B cell (primary cell): ENCODE results near the gene FRG1.

Experiments used
- CTCF ChIP-seq: fragments of 200-600 bp; IDR thresholded peaks from one replicate; pipeline ENCODE4 v1.8.0; 2022; ENCODE audit warnings: antibody characterized with exemption, mild to moderate bottlenecking
- EZH2 ChIP-seq: IDR thresholded peaks from 2 replicates; pipeline ENCODE4 v1.6.1; 2012; ENCODE audit warnings: borderline replicate concordance, low read depth, mild to moderate bottlenecking, moderate library complexity, low read length; ENCODE audit not compliant: insufficient read depth, poor library complexity, severe bottlenecking

GRCh38 chr4:189988877-189989431 lies 48.3 kb downstream of the FRG1 start:
- TF ChIP-seq CTCF (no peak), EZH2 (no peak)
